ENCODE data around the gene MIR17HG. TPM values are rescaled to one million over a fixed set of nuclear protein-coding genes. Genes with fewer than 3 reads are reported as not detected.
"Not testable (repeated sequence)": the region's sequence is repeated elsewhere in the genome, so short reads cannot be mapped to it uniquely, and the experiment has no call there.

Gene MIR17HG
- 6.8 and 7.6 TPM in 2 replicates for total RNA-seq (2014; rRNA removed; shearing (Covaris generic))

DNA sequence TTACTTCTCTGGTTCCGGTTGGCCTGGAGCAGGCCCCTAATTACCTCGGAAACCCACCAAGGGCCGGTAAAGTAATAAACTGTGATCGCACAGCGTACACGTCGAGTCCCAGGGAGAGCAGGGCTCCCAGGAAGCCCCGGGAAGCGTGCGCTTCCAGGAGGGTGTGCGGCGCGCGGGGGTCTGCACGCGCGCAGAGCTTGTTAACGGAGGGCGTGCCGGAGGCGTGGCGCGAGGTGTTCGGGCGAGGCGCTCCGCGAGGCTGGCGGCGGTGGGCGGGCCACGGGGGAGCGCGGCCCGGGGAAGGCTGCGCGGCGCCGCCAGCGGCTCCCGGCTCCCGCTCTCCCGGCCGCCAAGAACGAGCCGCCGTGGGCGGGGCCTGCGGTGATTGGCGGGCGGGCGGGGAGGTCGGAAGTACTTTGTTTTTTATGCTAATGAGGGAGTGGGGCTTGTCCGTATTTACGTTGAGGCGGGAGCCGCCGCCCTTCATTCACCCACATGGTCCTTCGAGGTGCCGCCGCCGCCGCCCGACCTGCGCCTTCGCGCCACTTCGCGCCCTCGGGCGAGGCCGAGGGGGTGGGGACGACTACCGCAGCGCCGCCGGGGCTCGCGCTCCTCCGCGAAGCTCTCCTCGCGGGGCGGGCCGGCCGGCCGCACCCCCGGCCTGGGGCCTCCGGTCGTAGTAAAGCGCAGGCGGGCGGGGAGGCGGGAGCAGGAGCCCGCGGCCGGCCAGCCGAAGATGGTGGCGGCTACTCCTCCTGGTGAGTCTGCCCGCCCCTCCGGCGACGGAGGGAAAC is at the start of gene MIR17HG:
Gene MIR17HG (plus strand): TSS at position 486 of the 794 bp plus-strand sequence.
- peak; percentile 89 for DNase-seq (ENCODE audit: low spot score)

DNA sequence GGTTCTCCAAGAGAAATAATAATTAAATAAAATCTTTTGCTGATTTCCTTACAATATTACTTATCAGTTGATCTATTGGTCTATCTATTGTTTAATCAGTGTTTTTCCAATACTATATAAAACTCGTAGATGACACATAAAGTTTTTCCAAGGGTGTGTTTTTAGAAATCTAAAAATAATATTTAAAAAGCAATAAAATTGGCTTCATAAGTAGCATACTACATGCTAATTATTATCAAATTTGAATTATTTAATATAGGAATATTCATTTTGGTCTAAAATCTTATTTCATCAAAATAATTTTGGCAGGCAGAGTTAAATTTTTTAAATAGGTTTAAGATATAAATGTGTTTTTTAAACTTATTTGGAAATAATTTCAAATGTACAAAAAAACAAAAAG is 49.4 kb upstream of the MIR17HG start:
- DNase-seq (ENCODE audit: low spot score), result no peak

DNA sequence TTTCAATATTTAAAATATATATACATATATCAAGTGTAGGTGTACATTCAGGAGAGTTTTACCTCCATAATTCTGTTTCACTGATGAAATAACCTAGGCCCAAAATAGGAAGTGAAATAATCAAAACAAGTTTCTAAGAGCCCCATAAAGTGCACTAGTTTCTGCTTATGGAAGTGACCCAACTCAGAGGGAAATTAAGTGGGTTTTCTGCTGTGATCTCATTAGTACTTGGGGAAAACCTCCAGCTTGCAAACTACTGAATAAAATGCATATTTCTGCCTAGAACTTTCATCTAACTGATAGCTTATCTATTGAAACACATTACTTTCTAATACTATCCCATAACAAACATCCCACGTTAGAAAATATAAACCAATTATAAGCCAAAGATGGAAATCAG is 45.4 kb upstream of the MIR17HG start:
- no peak for DNase-seq (ENCODE audit: low spot score)

DNA sequence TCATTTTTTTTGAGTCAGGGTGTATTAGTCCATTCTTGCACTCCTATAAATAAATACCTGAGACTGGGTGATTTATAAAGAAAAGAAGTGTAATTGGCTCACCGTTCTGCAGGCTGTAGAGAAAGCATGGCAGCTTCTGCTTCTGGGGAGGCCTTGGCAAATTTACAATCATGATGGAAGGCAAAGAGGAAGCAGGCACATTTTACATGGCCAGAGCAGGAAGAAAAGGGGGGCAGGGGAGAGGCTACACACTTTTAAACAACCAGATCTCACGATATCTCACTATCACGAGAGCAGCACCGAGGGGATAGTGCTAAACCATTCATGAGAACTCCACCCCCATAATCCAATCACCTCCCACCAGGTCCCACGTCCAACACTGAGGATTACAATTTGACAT is 44.5 kb upstream of the MIR17HG start:
- no peak for DNase-seq (ENCODE audit: low spot score)

DNA sequence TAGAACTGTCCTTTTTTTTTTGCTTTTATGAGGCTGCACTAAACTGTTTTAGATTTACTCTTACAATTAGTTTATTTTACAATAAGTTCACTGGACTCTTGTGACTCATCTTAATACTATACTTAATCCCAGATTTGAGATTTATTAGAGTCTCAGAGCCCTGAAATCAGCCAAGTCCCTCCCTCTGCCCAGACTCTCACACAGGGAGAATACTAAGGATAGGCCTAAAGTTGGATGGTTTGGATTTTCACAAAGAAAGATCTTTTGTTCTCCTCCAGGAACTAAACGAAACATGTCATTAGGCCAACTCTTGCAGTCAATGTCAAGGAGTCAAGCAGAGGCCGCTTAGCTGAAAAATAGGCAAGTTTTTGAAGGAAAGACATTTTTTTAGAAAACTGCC is 42.7 kb upstream of the MIR17HG start:
- DNase-seq (ENCODE audit: low spot score), result no peak

DNA sequence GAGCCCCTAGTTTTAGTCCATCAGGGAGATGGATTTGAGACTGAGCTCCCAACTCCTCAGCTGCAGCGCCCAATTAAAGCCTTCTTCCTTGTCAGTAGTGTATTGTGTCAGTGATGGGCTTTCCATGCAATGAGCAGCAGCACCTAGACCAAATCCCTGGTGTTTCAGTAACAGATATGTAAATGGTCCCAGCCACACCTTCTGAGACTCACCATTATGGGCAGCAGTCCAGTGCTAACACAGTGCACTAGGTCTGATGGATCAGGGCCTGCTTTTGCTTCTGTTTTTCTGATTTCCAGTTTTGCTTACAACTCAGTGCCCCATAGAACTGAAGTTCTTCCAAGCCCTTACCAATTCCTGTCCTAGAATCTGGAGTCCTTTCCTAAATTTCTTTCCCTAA is 41.8 kb upstream of the MIR17HG start:
- no peak for DNase-seq (ENCODE audit: low spot score)

DNA sequence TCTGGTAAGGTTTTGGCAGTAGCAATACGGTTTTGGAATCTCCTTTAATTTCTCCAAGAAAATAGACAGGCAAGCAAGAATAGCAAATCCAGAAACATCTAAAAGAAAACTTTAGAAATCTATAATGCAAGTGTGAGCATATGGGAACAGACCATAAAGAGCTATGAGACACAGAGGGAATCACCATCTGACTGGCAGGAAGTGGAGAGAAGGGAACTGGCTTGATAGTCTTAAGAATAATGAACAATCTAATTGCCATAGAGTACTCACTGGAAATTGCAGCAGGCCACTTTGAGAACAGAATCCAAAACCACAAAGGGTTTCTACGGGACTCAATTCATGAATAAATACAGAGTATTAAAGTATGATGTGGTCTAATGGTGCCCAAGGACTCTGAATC is 39.6 kb upstream of the MIR17HG start:
- DNase-seq (ENCODE audit: low spot score), result no peak

DNA sequence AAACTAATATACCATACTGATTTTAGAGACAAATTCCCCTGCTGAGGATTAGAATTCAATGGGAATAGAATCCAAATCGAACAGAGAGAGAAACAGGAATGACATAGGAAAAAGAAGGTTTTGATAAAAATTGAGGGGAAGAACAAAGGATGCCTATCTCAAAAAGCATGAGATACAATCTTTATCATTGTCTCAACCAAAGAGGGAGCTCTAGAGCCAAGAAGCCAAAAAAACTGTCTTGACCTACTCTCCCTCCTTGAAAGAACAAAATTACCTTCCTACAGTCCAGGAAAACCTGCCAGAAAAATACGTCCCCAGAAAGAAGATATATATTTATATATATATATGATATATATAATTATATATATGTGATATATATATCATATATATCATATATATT is 39.2 kb upstream of the MIR17HG start:
- peak; percentile 23 for DNase-seq (ENCODE audit: low spot score)

DNA sequence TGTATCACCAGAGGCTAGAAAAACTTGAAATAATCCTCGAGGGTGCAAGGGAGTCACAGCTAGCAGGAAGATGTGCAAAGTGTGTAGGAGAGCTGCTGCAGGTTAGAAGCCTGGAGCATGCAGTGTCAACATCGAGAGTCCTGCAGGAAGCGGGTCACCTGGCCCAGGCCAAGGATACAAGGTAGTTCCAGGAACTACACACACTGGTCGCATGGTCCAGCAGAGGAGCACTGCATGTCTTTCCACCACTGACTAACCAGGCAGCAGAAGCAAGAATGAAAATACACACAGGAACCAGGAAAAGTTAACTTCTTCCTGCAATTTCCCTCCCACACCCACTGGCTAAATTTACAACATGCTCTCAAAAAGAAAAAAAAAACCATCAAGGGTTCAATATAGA is 36.0 kb upstream of the MIR17HG start:
- DNase-seq (ENCODE audit: low spot score), result no peak

DNA sequence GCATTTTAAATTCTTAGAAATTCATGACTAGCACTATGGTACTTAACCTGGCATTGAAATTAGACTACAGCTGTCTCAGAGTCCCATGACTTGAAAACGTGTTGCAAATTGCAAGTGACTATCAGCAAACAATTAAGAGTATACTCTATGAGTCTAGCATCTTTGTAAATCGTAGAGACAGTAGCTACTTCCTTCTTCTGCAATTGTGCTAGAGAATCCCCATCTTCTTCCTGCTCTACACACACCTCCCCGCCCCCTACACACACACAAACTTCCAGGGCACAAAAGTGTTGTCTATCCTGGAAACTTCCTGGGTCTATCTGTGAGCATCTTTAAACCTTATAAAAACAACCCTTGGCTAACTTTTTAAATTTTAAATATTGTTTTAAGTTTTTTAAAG is 35.2 kb upstream of the MIR17HG start:
- no peak for DNase-seq (ENCODE audit: low spot score)

DNA sequence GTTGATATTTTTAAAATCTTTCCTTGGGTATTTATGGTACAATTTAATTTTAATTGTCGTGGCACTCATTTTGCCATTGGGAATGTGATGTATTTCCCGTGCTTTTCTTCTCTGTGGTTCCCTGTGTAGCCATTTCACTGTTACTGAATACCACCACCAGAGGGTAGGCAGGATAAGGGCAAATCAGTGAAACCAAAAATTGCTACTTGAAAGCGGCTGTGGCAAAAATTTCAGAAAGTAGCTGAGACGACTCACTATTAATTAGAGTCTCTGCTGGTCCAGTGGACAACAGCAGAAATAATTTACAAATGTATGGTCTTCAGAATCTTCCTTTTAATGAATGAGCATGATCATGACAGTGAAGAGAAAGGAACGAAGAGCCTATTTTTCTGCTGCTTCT is 34.4 kb upstream of the MIR17HG start:
- peak; percentile 36 for DNase-seq (ENCODE audit: low spot score)

DNA sequence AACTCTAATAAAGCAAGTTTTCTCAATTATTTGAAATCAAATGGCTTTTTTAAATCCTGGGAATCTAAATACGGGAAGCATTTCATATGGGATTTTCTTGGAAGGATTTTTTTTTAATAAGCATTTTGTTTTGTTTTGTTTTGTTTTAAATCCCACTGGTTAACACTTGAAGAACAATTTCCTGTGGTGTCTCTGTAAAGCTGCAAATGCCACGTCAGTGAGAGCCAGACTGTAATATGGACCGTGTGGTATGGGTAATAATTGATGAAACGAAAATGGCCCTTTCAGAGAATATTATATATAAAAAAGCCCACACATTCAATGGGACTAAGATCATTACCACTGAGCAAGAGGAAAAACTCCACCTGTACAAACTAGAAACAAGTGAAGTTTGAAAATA is 33.9 kb upstream of the MIR17HG start:
- DNase-seq (ENCODE audit: low spot score), result no peak

DNA sequence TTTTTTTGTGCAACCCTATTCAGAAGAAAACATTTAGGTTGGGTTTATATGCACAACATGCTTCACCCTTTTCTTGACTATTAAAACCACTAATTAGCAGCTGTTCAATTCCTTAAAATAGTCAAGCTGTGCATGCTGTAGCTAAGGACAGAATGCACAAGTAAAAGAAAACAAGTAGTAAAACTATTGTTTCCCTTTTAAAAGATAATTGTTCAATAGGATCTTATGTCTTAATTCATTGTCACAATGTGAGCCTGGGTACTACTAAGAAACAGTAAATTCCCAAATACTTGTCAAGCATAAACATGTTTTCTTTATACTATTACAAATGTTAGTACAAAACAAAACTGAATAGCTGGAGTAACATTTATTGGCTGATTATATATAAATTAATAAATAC is 32.6 kb upstream of the MIR17HG start:
- DNase-seq (ENCODE audit: low spot score), result no peak

DNA sequence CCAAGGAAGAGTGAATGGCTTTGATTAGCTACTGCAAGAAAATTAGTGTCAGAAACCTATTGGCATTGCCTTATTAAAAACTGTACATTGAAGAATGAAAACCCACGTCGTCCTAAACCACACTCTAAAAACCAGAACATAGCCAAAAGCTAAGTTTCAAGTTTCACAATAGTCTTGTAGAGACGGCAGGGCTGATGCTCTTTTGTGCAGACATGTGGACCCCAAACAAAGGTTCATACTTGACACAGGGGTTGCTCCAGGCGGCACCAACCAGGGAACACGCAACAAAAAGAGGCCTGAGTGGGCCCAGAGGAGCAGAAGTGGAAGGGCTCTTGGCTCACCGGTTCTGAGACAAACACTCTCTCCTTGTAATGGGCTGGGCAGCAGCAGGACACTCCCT is 28.6 kb upstream of the MIR17HG start:
- no peak for DNase-seq (ENCODE audit: low spot score)

DNA sequence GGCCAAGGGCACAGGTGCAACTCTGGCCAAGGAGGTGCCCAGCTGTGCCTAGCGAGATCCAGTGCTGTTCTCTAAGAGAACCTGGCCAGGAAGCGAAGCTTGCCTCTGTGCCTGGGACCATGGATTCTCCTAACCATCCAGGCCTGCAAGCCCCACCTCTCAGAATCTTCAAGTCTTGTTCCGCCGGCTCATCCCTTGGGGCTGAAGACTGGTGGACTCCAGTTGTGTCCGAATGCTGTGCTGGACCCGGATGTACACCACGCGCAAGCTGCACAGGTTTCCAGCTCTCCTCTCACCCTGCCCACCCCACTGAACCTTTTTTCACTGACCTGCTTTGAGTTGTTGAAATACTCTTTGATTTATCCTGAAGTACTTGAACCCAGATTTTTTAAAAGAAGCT is 27.5 kb upstream of the MIR17HG start:
- DNase-seq (ENCODE audit: low spot score), result no peak

DNA sequence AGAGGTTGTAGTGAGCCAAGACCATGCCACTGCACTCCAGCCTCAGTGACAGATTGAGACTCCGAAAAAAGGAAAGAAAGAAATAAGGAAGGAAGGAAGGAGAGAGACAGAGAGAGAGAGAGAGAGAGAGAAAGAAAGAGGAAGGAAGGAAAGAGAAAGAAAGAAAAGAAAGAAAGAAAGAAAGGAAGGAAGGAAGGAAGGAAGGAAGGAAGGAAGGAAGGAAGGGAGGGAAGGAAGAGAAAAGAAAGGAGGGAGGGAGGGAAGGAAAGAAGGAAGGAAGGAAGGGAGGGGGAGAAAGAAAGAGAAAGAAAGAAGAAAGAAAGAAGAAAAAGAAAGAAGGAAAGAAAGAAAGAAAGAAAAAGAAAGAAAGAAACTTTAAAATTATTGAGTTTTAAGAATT is 26.5 kb upstream of the MIR17HG start:
- DNase-seq (ENCODE audit: low spot score), result not testable (repeated sequence)

DNA sequence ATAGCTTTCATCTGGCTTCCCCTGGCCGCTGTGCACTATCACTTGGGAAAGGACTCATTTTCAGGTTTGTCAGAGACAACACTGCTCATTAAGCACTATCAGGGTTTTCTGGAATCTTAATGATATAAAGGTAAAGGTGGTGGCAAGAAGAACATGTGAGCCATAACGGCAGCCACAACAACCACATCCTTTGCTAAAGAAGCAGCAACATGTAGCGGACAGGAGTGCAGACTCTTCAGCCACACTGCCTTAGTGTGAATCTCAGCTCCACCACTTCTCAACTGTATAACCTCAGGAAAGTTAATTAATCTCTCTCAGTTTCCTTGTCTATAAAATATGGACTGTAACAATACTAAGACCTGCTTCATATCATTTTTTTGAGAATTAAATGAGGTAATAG is 24.1 kb upstream of the MIR17HG start:
- no peak for DNase-seq (ENCODE audit: low spot score)

DNA sequence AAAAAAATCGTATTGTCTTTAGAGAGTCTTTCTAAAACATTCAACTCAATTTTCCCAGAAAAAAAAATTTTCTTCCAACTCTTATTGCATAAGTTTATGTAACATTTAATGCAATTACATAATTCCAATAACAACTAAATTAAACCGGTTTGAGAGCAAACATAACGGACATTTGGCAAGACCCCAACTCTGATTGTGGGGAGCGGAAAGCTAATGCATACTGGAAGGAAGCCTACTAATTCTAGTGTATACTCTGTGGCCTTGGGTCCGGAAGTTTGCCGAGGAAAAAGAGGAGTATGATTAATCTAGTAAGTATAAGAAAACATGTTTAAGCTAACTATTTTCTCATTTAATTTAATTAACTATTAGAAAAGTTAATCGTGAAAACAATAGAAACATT is 21.3 kb upstream of the MIR17HG start:
- DNase-seq (ENCODE audit: low spot score), result no peak

DNA sequence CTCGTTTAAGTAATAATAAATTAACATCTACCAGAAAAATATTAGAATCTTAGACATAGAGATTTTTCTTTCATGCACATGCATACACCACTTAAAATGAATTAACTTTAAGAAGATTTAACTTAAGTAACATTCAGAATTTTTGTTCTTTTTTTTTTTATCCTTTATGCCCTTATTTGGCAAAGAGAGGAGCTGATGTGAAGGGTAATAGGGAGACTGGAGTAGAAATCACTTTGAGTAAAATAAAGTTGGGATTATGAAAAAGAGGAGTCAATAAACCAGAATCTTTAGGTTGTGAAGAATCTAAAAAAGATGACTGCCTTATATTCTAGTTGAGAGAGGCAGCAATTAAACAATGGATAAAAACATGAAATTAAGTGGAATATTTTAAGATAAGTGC is 18.8 kb upstream of the MIR17HG start:
- no peak for DNase-seq (ENCODE audit: low spot score)

DNA sequence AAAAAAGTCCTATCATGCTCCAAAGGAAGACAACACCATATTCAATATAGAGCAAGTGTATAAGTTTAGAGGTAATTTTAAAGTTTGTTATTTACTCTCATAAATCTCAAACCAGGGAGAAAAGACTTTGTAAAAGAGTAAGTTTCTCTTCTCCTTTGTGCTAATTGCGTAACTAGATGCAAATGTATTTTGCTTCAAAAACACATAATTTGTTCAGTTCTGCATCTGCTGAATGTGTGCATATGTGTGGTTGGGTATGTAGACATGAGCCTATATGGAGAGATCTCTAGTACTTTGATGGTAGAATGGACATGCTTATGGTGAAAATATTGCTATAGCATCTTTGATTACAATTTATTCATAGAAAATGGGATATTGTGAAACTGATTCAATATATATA is 17.8 kb upstream of the MIR17HG start:
- DNase-seq (ENCODE audit: low spot score), result no peak

DNA sequence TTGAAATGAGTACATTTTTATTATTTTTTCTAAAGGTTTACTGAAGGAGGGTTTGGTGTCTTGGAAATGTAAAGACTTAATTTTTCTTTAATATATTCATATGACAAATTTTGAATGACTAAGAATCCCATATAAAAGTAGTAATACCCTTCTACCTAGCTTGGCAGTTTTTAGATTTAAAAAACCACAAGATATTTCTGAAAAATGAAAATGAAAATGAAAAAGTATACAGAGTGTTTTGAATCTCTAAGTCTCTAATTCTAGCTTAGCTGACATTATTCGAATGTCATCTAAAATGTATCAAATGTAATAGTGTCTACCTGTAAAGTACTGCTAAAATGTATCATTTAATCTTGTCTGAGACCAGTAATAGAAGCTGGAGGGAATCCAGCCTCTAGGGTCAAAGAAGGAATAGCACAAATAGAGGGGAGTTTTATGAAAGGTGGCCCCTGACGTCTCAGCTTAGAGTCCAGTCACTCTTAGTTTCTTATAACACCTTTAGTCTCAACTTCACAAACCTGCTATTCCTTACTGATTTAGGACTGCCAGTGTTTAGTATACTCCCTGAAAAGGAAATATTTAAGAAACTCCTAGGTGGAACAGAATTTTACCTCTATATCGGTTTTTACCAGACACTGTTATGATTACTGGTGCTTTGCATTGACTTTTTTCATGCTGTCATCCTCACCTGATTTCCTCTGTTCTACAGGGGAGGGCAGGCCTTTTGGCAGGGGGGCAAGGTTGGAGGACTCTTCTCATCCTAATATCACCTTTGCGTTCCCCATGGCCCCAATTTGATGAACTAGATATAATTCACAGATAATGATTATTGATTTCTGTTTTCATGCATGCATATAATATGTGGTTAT is 16.2 kb upstream of the MIR17HG start:
- no peak for DNase-seq (ENCODE audit: low spot score)

DNA sequence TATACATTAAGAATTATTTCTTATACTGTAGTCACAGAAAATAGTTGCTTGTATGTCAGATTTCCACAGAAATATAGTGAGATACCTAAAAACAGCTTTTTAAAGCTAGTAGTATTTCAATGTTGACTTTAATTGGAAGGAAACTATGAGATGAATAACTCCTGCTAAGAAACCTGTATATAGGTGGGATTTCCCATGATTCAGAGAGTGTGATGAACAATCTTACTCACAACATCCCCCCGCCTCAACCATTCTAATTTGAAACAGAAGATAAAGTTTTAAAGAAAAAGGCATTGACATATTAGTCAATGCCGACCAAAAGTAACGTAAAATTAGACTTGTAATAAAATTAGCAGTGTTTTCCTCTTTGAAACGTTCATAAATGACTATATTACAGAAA is 1.4 kb upstream of the MIR17HG start:
- no peak for DNase-seq (ENCODE audit: low spot score)

DNA sequence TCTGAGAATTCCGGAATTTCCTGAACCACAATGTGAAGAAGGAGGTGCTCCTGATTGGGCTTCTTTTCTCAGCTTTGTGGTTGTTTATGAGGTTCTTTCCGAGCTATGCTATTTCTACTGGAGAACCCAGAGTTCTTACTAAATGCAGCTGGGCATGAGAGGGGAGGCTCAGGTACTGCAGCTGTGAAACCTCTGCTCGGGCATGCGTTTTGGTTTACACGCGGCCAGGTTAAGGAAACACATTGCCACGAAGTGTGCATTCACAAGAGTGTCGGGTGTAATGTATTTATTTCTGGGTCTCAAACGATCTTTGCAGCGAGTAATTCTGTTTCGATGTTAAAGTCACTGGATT is 661 bp upstream of the MIR17HG start:
- peak; percentile 63 for DNase-seq (ENCODE audit: low spot score)

All from HT-29 (cell line).